ENCODE data around the gene HEBP2.

Gene HEBP2

GRCh38 chr6:138451043-138451442, 47.0 kb downstream of the HEBP2 start:
- H3K27me3 ChIP-seq (ENCODE audit: control insufficient read depth in 1 of 2, insufficient read depth in 2 of 2, low read length in 2 of 2) = no peaks in the 10 kb centered on the region
- H3K27ac ChIP-seq (ENCODE audit: low read depth, low read length) = no peak overlapping the region
- peaks cover 9 to 23% of the 10 kb centered on the region in 2 donors for H3K4me1 ChIP-seq (ENCODE audit: control insufficient read depth in 1 of 2, insufficient read depth in 2 of 2, low read length in 2 of 2)
- H3K9me3 ChIP-seq (ENCODE audit: control insufficient read depth in 1 of 2, low read length in 2 of 2) = no peaks in the 10 kb centered on the region
- H3K9ac ChIP-seq (ENCODE audit: low read depth in 1 of 2, low read length in 2 of 2) = no peak overlapping the region
- H3K4me3 ChIP-seq (ENCODE audit: low read depth in 1 of 2, low read length in 2 of 2) = no peak overlapping the region
- H3K36me3 ChIP-seq (ENCODE audit: control insufficient read depth in 1 of 2, insufficient read depth in 2 of 2, low read length in 2 of 2) = peaks cover 0 to 10% of the 10 kb centered on the region in 2 donors

GRCh38 chr6:138454981-138455706, 51.1 kb downstream of the HEBP2 start:
- H3K27me3 ChIP-seq (ENCODE audit: control insufficient read depth in 1 of 2, insufficient read depth in 2 of 2, low read length in 2 of 2) = no peaks in the 10 kb centered on the region
- H3K9ac ChIP-seq (ENCODE audit: low read depth in 1 of 2, low read length in 2 of 2) = peak overlapping the region in 1 of 2 donors; percentile 34
- H3K4me1 ChIP-seq (ENCODE audit: control insufficient read depth in 1 of 2, insufficient read depth in 2 of 2, low read length in 2 of 2) = peaks cover 17 to 39% of the 10 kb centered on the region in 2 donors
- no peaks in the 10 kb centered on the region for H3K9me3 ChIP-seq (ENCODE audit: control insufficient read depth in 1 of 2, low read length in 2 of 2)
- H3K4me3 ChIP-seq (ENCODE audit: low read depth in 1 of 2, low read length in 2 of 2) = peak overlapping the region; percentile 19 to 47
- peak overlapping the region; percentile 3 for H3K27ac ChIP-seq (ENCODE audit: low read depth, low read length)
- peaks cover 0 to 5% of the 10 kb centered on the region in 2 donors for H3K36me3 ChIP-seq (ENCODE audit: control insufficient read depth in 1 of 2, insufficient read depth in 2 of 2, low read length in 2 of 2)

- H3K9me3 ChIP-seq (ENCODE audit: control insufficient read depth in 1 of 2, low read length in 2 of 2) = no peaks in the 10 kb centered on the region
- no peaks in the 10 kb centered on the region for H3K27me3 ChIP-seq (ENCODE audit: control insufficient read depth in 1 of 2, insufficient read depth in 2 of 2, low read length in 2 of 2)
- peaks cover 17 to 39% of the 10 kb centered on the region in 2 donors for H3K4me1 ChIP-seq (ENCODE audit: control insufficient read depth in 1 of 2, insufficient read depth in 2 of 2, low read length in 2 of 2)
- H3K9ac ChIP-seq (ENCODE audit: low read depth in 1 of 2, low read length in 2 of 2) = peak overlapping the region in 1 of 2 donors; percentile 34
- peaks cover 3 to 7% of the 10 kb centered on the region in 2 donors for H3K36me3 ChIP-seq (ENCODE audit: control insufficient read depth in 1 of 2, insufficient read depth in 2 of 2, low read length in 2 of 2)
- H3K4me3 ChIP-seq (ENCODE audit: low read depth in 1 of 2, low read length in 2 of 2) = peak overlapping the region; percentile 19 to 47
- peak overlapping the region; percentile 3 for H3K27ac ChIP-seq (ENCODE audit: low read depth, low read length)
Observed at GRCh38 chr6:138455746-138456400, 51.9 kb downstream of the HEBP2 start.

- Histone ChIP-seq H3K4me3 (ENCODE audit: low read depth in 1 of 2, low read length in 2 of 2) (peak overlapping the region in 1 of 2 donors; percentile 47), H3K4me1 (ENCODE audit: control insufficient read depth in 1 of 2, insufficient read depth in 2 of 2, low read length in 2 of 2) (peaks cover 17 to 39% of the 10 kb centered on the region in 2 donors), H3K9ac (ENCODE audit: low read depth in 1 of 2, low read length in 2 of 2) (no peak overlapping the region), H3K27me3 (ENCODE audit: control insufficient read depth in 1 of 2, insufficient read depth in 2 of 2, low read length in 2 of 2) (no peaks in the 10 kb centered on the region), H3K9me3 (ENCODE audit: control insufficient read depth in 1 of 2, low read length in 2 of 2) (no peaks in the 10 kb centered on the region), H3K27ac (ENCODE audit: low read depth, low read length) (no peak overlapping the region), H3K36me3 (ENCODE audit: control insufficient read depth in 1 of 2, insufficient read depth in 2 of 2, low read length in 2 of 2) (peaks cover 6 to 8% of the 10 kb centered on the region in 2 donors)
Observed at GRCh38 chr6:138456401-138456790, 52.4 kb downstream of the HEBP2 start.

GRCh38 chr6:138461647-138462046, 57.6 kb downstream of the HEBP2 start:
- Histone ChIP-seq H3K9ac (ENCODE audit: low read depth in 1 of 2, low read length in 2 of 2) (no peak overlapping the region), H3K4me1 (ENCODE audit: control insufficient read depth in 1 of 2, insufficient read depth in 2 of 2, low read length in 2 of 2) (peaks cover 5 to 10% of the 10 kb centered on the region in 2 donors), H3K9me3 (ENCODE audit: control insufficient read depth in 1 of 2, low read length in 2 of 2) (no peaks in the 10 kb centered on the region), H3K27me3 (ENCODE audit: control insufficient read depth in 1 of 2, insufficient read depth in 2 of 2, low read length in 2 of 2) (no peaks in the 10 kb centered on the region), H3K27ac (ENCODE audit: low read depth, low read length) (no peak overlapping the region), H3K4me3 (ENCODE audit: low read depth in 1 of 2, low read length in 2 of 2) (no peak overlapping the region), H3K36me3 (ENCODE audit: control insufficient read depth in 1 of 2, insufficient read depth in 2 of 2, low read length in 2 of 2) (peaks cover 11 to 32% of the 10 kb centered on the region in 2 donors)

- Histone ChIP-seq H3K36me3 (ENCODE audit: control insufficient read depth in 1 of 2, insufficient read depth in 2 of 2, low read length in 2 of 2) (peaks cover 25 to 47% of the 10 kb centered on the region in 2 donors), H3K9ac (ENCODE audit: low read depth in 1 of 2, low read length in 2 of 2) (no peak overlapping the region), H3K4me3 (ENCODE audit: low read depth in 1 of 2, low read length in 2 of 2) (no peak overlapping the region), H3K27me3 (ENCODE audit: control insufficient read depth in 1 of 2, insufficient read depth in 2 of 2, low read length in 2 of 2) (no peaks in the 10 kb centered on the region), H3K4me1 (ENCODE audit: control insufficient read depth in 1 of 2, insufficient read depth in 2 of 2, low read length in 2 of 2) (no peaks in the 10 kb centered on the region), H3K27ac (ENCODE audit: low read depth, low read length) (no peak overlapping the region), H3K9me3 (ENCODE audit: control insufficient read depth in 1 of 2, low read length in 2 of 2) (no peaks in the 10 kb centered on the region)
Observed at GRCh38 chr6:138464085-138464484, 60.1 kb downstream of the HEBP2 start.

- no peak overlapping the region for H3K9ac ChIP-seq (ENCODE audit: low read depth in 1 of 2, low read length in 2 of 2)
- no peaks in the 10 kb centered on the region for H3K4me1 ChIP-seq (ENCODE audit: control insufficient read depth in 1 of 2, insufficient read depth in 2 of 2, low read length in 2 of 2)
- no peak overlapping the region for H3K4me3 ChIP-seq (ENCODE audit: low read depth in 1 of 2, low read length in 2 of 2)
- peaks cover 29 to 54% of the 10 kb centered on the region in 2 donors for H3K36me3 ChIP-seq (ENCODE audit: control insufficient read depth in 1 of 2, insufficient read depth in 2 of 2, low read length in 2 of 2)
- no peaks in the 10 kb centered on the region for H3K9me3 ChIP-seq (ENCODE audit: control insufficient read depth in 1 of 2, low read length in 2 of 2)
- no peak overlapping the region for H3K27ac ChIP-seq (ENCODE audit: low read depth, low read length)
- no peaks in the 10 kb centered on the region for H3K27me3 ChIP-seq (ENCODE audit: control insufficient read depth in 1 of 2, insufficient read depth in 2 of 2, low read length in 2 of 2)
Observed at GRCh38 chr6:138465007-138465645, 61.1 kb downstream of the HEBP2 start.

GRCh38 chr6:138467901-138468300, 63.9 kb downstream of the HEBP2 start:
- no peaks in the 10 kb centered on the region for H3K4me1 ChIP-seq (ENCODE audit: control insufficient read depth in 1 of 2, insufficient read depth in 2 of 2, low read length in 2 of 2)
- H3K9ac ChIP-seq (ENCODE audit: low read depth in 1 of 2, low read length in 2 of 2) = no peak overlapping the region
- no peak overlapping the region for H3K4me3 ChIP-seq (ENCODE audit: low read depth in 1 of 2, low read length in 2 of 2)
- peaks cover 27 to 54% of the 10 kb centered on the region in 2 donors for H3K36me3 ChIP-seq (ENCODE audit: control insufficient read depth in 1 of 2, insufficient read depth in 2 of 2, low read length in 2 of 2)
- H3K9me3 ChIP-seq (ENCODE audit: control insufficient read depth in 1 of 2, low read length in 2 of 2) = no peaks in the 10 kb centered on the region
- H3K27ac ChIP-seq (ENCODE audit: low read depth, low read length) = no peak overlapping the region
- no peaks in the 10 kb centered on the region for H3K27me3 ChIP-seq (ENCODE audit: control insufficient read depth in 1 of 2, insufficient read depth in 2 of 2, low read length in 2 of 2)

GRCh38 chr6:138468320-138469015, 64.4 kb downstream of the HEBP2 start:
- H3K36me3 ChIP-seq (ENCODE audit: control insufficient read depth in 1 of 2, insufficient read depth in 2 of 2, low read length in 2 of 2) = peaks cover 27 to 50% of the 10 kb centered on the region in 2 donors
- H3K9ac ChIP-seq (ENCODE audit: low read depth in 1 of 2, low read length in 2 of 2) = no peak overlapping the region
- no peaks in the 10 kb centered on the region for H3K9me3 ChIP-seq (ENCODE audit: control insufficient read depth in 1 of 2, low read length in 2 of 2)
- no peaks in the 10 kb centered on the region for H3K27me3 ChIP-seq (ENCODE audit: control insufficient read depth in 1 of 2, insufficient read depth in 2 of 2, low read length in 2 of 2)
- H3K4me1 ChIP-seq (ENCODE audit: control insufficient read depth in 1 of 2, insufficient read depth in 2 of 2, low read length in 2 of 2) = no peaks in the 10 kb centered on the region
- H3K4me3 ChIP-seq (ENCODE audit: low read depth in 1 of 2, low read length in 2 of 2) = no peak overlapping the region
- no peak overlapping the region for H3K27ac ChIP-seq (ENCODE audit: low read depth, low read length)
